Mucosa of stomach (tissue), 1 donor: ENCODE results near the gene PIMREG.

ENCODE experiments used
- H3K27me3 ChIP-seq: one replicate; pipeline ENCODE4 v1.7.0; 2013; ENCODE audit warnings: mild to moderate bottlenecking, low read length; ENCODE audit not compliant: control insufficient read depth, insufficient read depth
- H3K36me3 ChIP-seq: one replicate; pipeline ENCODE4 v1.7.0; 2013; ENCODE audit warnings: low read length; ENCODE audit not compliant: control insufficient read depth, insufficient read depth
- H3K4me1 ChIP-seq: one replicate; pipeline ENCODE4 v1.7.0; 2013; ENCODE audit warnings: mild to moderate bottlenecking, low read length; ENCODE audit not compliant: control insufficient read depth, insufficient read depth
- H3K4me3 ChIP-seq: one replicate; pipeline ENCODE4 v1.7.0; 2013; ENCODE audit warnings: low read length
- H3K9ac ChIP-seq: one replicate; pipeline ENCODE4 v1.7.0; 2013; ENCODE audit warnings: mild to moderate bottlenecking, low read length, moderate library complexity
- H3K9me3 ChIP-seq: one replicate; pipeline ENCODE4 v1.7.0; 2013; ENCODE audit warnings: mild to moderate bottlenecking, low read length, moderate library complexity; ENCODE audit not compliant: control insufficient read depth
- donor health status: Pancreatic carcinoma.

PIMREG gene

GRCh38 chr17:6443692-6444570 is at the start of gene PIMREG:
TSS of gene PIMREG (plus strand) at chr17:6444455. CDS start at chr17:6445111, 656 bp downstream.
- H3K27me3 ChIP-seq, result no peaks in the 10 kb centered on the region
- H3K4me1 ChIP-seq, result peaks cover 8% of the 10 kb centered on the region
- peak within 1 kb of the TSS; percentile 66 for H3K9ac ChIP-seq
- no peaks in the 10 kb centered on the region for H3K9me3 ChIP-seq
- no peaks in the 10 kb centered on the region for H3K36me3 ChIP-seq
- H3K4me3 ChIP-seq, result peak within 1 kb of the TSS; percentile 60

GRCh38 chr17:6398955-6399354 is 45.3 kb upstream of the PIMREG start:
- Histone ChIP-seq H3K9me3 (no peaks in the 10 kb centered on the region), H3K36me3 (no peaks in the 10 kb centered on the region), H3K27me3 (peaks cover 6% of the 10 kb centered on the region), H3K4me3 (no peak overlapping the region), H3K9ac (no peak overlapping the region), H3K4me1 (no peaks in the 10 kb centered on the region)

- no peaks in the 10 kb centered on the region for H3K4me1 ChIP-seq
- no peak overlapping the region for H3K9ac ChIP-seq
- no peak overlapping the region for H3K4me3 ChIP-seq
Measured at GRCh38 chr17:6402258-6402657, 42.0 kb upstream of the PIMREG start.

GRCh38 chr17:6408276-6408675 is 36.0 kb upstream of the PIMREG start:
- no peaks in the 10 kb centered on the region for H3K9me3 ChIP-seq
- H3K4me1 ChIP-seq, result no peaks in the 10 kb centered on the region
- H3K9ac ChIP-seq, result no peak overlapping the region
- no peaks in the 10 kb centered on the region for H3K36me3 ChIP-seq
- H3K4me3 ChIP-seq, result no peak overlapping the region
- peaks cover 2% of the 10 kb centered on the region for H3K27me3 ChIP-seq

More at GRCh38 chr17:6402258-6402657, 42.0 kb upstream of the PIMREG start:
- H3K27me3 ChIP-seq, result no peaks in the 10 kb centered on the region
- H3K9me3 ChIP-seq, result no peaks in the 10 kb centered on the region
- H3K36me3 ChIP-seq, result no peaks in the 10 kb centered on the region

- Histone ChIP-seq H3K36me3 (no peaks in the 10 kb centered on the region), H3K9me3 (no peaks in the 10 kb centered on the region), H3K4me3 (no peak overlapping the region), H3K4me1 (no peaks in the 10 kb centered on the region), H3K9ac (no peak overlapping the region), H3K27me3 (peaks cover 2% of the 10 kb centered on the region)
Measured at GRCh38 chr17:6408735-6409134, 35.5 kb upstream of the PIMREG start.

GRCh38 chr17:6413065-6413464 is 31.2 kb upstream of the PIMREG start:
- Histone ChIP-seq H3K36me3 (no peaks in the 10 kb centered on the region), H3K9me3 (no peaks in the 10 kb centered on the region), H3K9ac (no peak overlapping the region), H3K4me3 (no peak overlapping the region), H3K4me1 (no peaks in the 10 kb centered on the region), H3K27me3 (peaks cover 2% of the 10 kb centered on the region)

GRCh38 chr17:6415616-6416015 is 28.6 kb upstream of the PIMREG start:
- H3K9ac ChIP-seq, result no peak overlapping the region
- no peak overlapping the region for H3K4me3 ChIP-seq
- no peaks in the 10 kb centered on the region for H3K27me3 ChIP-seq
- no peaks in the 10 kb centered on the region for H3K4me1 ChIP-seq
- no peaks in the 10 kb centered on the region for H3K36me3 ChIP-seq
- no peaks in the 10 kb centered on the region for H3K9me3 ChIP-seq

- no peaks in the 10 kb centered on the region for H3K4me1 ChIP-seq
- H3K9ac ChIP-seq, result no peak overlapping the region
- H3K9me3 ChIP-seq, result no peaks in the 10 kb centered on the region
- H3K36me3 ChIP-seq, result no peaks in the 10 kb centered on the region
- H3K4me3 ChIP-seq, result no peak overlapping the region
- H3K27me3 ChIP-seq, result peaks cover 8% of the 10 kb centered on the region
Measured at GRCh38 chr17:6420173-6420641, 24.0 kb upstream of the PIMREG start.

GRCh38 chr17:6421700-6422604 is 22.3 kb upstream of the PIMREG start:
- H3K9ac ChIP-seq, result no peak overlapping the region
- H3K4me3 ChIP-seq, result no peak overlapping the region
- peaks cover 8% of the 10 kb centered on the region for H3K27me3 ChIP-seq

GRCh38 chr17:6422654-6423241 is 21.5 kb upstream of the PIMREG start:
- Histone ChIP-seq H3K9ac (no peak overlapping the region), H3K4me1 (no peaks in the 10 kb centered on the region), H3K36me3 (no peaks in the 10 kb centered on the region), H3K4me3 (no peak overlapping the region), H3K9me3 (no peaks in the 10 kb centered on the region), H3K27me3 (peaks cover 8% of the 10 kb centered on the region)

More at GRCh38 chr17:6421700-6422604, 22.3 kb upstream of the PIMREG start:
- no peaks in the 10 kb centered on the region for H3K36me3 ChIP-seq
- no peaks in the 10 kb centered on the region for H3K4me1 ChIP-seq
- H3K9me3 ChIP-seq, result no peaks in the 10 kb centered on the region

- H3K4me1 ChIP-seq, result no peaks in the 10 kb centered on the region
- no peak overlapping the region for H3K9ac ChIP-seq
- H3K36me3 ChIP-seq, result no peaks in the 10 kb centered on the region
- H3K9me3 ChIP-seq, result no peaks in the 10 kb centered on the region
- peaks cover 8% of the 10 kb centered on the region for H3K27me3 ChIP-seq
- H3K4me3 ChIP-seq, result no peak overlapping the region
Measured at GRCh38 chr17:6423931-6424330, 20.3 kb upstream of the PIMREG start.
